Mesodermal cell (in vitro differentiated cells): ENCODE measurements around the gene NXPH4.

Experiments
- H3K27ac ChIP-seq: 2 replicates; pipeline ENCODE4 v1.7.0; 2013; ENCODE audit warnings: mild to moderate bottlenecking, low read depth, low read length, moderate library complexity; ENCODE audit not compliant: severe bottlenecking
- H3K36me3 ChIP-seq: 2 replicates; pipeline ENCODE4 v1.7.1; 2013; ENCODE audit warnings: mild to moderate bottlenecking, low read length, moderate library complexity; ENCODE audit not compliant: control insufficient read depth, insufficient read depth
- H3K4me1 ChIP-seq: one replicate; pipeline ENCODE4 v1.7.1; 2013; ENCODE audit warnings: mild to moderate bottlenecking, low read length; ENCODE audit not compliant: insufficient read depth, control insufficient read depth, poor library complexity, severe bottlenecking
- H3K4me3 ChIP-seq: 2 replicates; pipeline ENCODE4 v1.7.0; 2013; ENCODE audit warnings: low read length, control low read depth, mild to moderate bottlenecking; ENCODE audit not compliant: insufficient read depth, poor library complexity, severe bottlenecking; ENCODE audit errors: extremely low read depth
- H3K9me3 ChIP-seq: 2 replicates; pipeline ENCODE4 v1.7.1; 2013; ENCODE audit warnings: mild to moderate bottlenecking, low read length, moderate library complexity; ENCODE audit not compliant: control insufficient read depth
- WGBS, 2 experiments: methylation state at CpG; one replicate each; pipeline ENCODE4 v1.1.5; 2013; ENCODE audit warnings: missing lambda C conversion rate in 2 of 2; ENCODE audit not compliant: insufficient coverage in 2 of 2; 5-methylcytosine and 5-hydroxymethylcytosine counted together

Gene NXPH4

GRCh38 chr12:57194253-57194652 is 22.3 kb upstream of the NXPH4 start:
- peaks cover 98% of the 10 kb centered on the region for H3K36me3 ChIP-seq
- H3K9me3 ChIP-seq = no peaks in the 10 kb centered on the region
- no peak overlapping the region for H3K27ac ChIP-seq
- H3K4me3 ChIP-seq = no peak overlapping the region
- WGBS, 2 experiments = 94 to 96% methylated on average over 11 to 15 of the region's 18 CpGs
- no peaks in the 10 kb centered on the region for H3K4me1 ChIP-seq

GRCh38 chr12:57195186-57195585 is 21.4 kb upstream of the NXPH4 start:
- Histone ChIP-seq H3K9me3 (no peaks in the 10 kb centered on the region), H3K36me3 (peaks cover 98% of the 10 kb centered on the region), H3K27ac (no peak overlapping the region), H3K4me3 (no peak overlapping the region), H3K4me1 (no peaks in the 10 kb centered on the region)
- 96% methylated on average over 12 to 19 of the region's 19 CpGs for WGBS, 2 experiments

GRCh38 chr12:57195611-57196371 is 20.8 kb upstream of the NXPH4 start:
- H3K9me3 ChIP-seq = no peaks in the 10 kb centered on the region
- whole genome bisulfite sequencing, 2 experiments = 92 to 93% methylated on average over 27 to 32 of the region's 34 CpGs
- no peak overlapping the region for H3K27ac ChIP-seq
- peaks cover 97% of the 10 kb centered on the region for H3K36me3 ChIP-seq
- H3K4me3 ChIP-seq = no peak overlapping the region
- H3K4me1 ChIP-seq = no peaks in the 10 kb centered on the region

- no peaks in the 10 kb centered on the region for H3K4me1 ChIP-seq
- 92 to 98% methylated on average over 4 of the region's 4 CpGs for WGBS, 2 experiments
- H3K4me3 ChIP-seq = no peak overlapping the region
- H3K36me3 ChIP-seq = peaks cover 97% of the 10 kb centered on the region
- H3K27ac ChIP-seq = no peak overlapping the region
- H3K9me3 ChIP-seq = no peaks in the 10 kb centered on the region
Observed at GRCh38 chr12:57196439-57196838, 20.2 kb upstream of the NXPH4 start.

- Histone ChIP-seq H3K36me3 (peaks cover 97% of the 10 kb centered on the region), H3K4me1 (no peaks in the 10 kb centered on the region), H3K4me3 (no peak overlapping the region), H3K9me3 (no peaks in the 10 kb centered on the region), H3K27ac (no peak overlapping the region)
- WGBS, 2 experiments = 95 to 98% methylated on average over 16 to 21 of the region's 22 CpGs
Observed at GRCh38 chr12:57196956-57197355, 19.6 kb upstream of the NXPH4 start.

- no peak overlapping the region for H3K27ac ChIP-seq
- H3K4me1 ChIP-seq = no peaks in the 10 kb centered on the region
- peaks cover 94% of the 10 kb centered on the region for H3K36me3 ChIP-seq
- H3K9me3 ChIP-seq = no peaks in the 10 kb centered on the region
- 98 to 99% methylated on average over 17 of the region's 17 CpGs for WGBS, 2 experiments
- H3K4me3 ChIP-seq = no peak overlapping the region
Observed at GRCh38 chr12:57198329-57198728, 18.3 kb upstream of the NXPH4 start.

DNA sequence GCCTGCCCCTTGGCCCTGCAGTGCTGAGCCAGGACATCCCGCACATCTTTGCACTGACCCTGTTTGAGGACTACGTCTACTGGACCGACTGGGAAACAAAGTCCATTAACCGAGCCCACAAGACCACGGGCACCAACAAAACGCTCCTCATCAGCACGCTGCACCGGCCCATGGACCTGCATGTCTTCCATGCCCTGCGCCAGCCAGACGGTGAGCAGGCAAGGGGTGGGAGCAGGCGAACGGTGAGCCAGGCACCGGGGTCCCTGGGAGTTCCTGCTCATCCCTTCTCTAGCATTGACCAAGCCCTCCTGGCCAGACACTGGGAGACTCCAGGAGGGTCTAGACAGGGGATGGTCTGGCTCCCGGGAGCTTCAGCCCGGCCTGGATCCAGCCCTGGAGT is 17.4 kb upstream of the NXPH4 start:
- H3K36me3 ChIP-seq = peaks cover 94% of the 10 kb centered on the region
- 86 to 89% methylated on average over 12 to 15 of the region's 15 CpGs for WGBS, 2 experiments
- H3K9me3 ChIP-seq = no peaks in the 10 kb centered on the region

DNA sequence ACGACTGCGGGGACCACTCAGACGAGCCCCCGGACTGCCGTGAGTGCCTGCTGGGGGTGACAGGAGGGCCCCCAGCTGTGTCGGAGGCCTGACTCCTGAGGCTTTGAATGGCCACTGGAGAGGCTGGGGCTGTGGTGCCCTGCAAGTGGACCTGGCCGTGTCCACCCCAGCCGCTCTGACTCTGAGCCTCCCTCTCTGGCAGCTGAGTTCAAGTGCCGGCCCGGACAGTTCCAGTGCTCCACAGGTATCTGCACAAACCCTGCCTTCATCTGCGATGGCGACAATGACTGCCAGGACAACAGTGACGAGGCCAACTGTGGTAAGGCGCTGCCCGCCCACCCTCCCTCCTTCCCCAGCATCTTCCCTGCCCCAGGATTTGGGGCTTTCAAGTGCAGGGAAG is 16.1 kb upstream of the NXPH4 start:
- Histone ChIP-seq H3K4me3 (no peak overlapping the region), H3K27ac (no peak overlapping the region), H3K4me1 (no peaks in the 10 kb centered on the region), H3K36me3 (peaks cover 94% of the 10 kb centered on the region), H3K9me3 (no peaks in the 10 kb centered on the region)
- WGBS, 2 experiments = 95 to 97% methylated on average over 11 to 14 of the region's 15 CpGs

More for the DNA sequence above, 17.4 kb upstream of the NXPH4 start:
- H3K4me1 ChIP-seq = no peaks in the 10 kb centered on the region
- H3K4me3 ChIP-seq = no peak overlapping the region
- H3K27ac ChIP-seq = no peak overlapping the region

DNA sequence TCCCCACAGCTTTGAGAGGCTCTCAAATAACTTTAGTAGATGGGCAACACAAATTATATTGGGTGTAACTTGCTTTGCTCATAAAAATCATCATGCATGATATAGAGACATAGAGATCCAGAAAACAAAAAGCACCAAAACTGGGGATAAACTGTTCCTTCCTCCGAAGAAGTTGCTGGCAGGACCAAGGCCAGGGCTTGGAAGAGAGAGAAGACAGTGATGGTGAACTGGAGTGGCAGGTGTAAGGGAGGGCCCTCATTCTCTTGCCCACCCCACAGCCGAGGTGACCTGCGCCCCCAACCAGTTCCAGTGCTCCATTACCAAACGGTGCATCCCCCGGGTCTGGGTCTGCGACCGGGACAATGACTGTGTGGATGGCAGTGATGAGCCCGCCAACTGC is 15.4 kb upstream of the NXPH4 start:
- Histone ChIP-seq H3K4me3 (no peak overlapping the region), H3K9me3 (no peaks in the 10 kb centered on the region), H3K4me1 (no peaks in the 10 kb centered on the region), H3K27ac (no peak overlapping the region), H3K36me3 (peaks cover 94% of the 10 kb centered on the region)
- WGBS, 2 experiments = 96% methylated on average over 7 to 8 of the region's 8 CpGs

GRCh38 chr12:57201631-57202030 is 15.0 kb upstream of the NXPH4 start:
- H3K4me1 ChIP-seq = no peaks in the 10 kb centered on the region
- no peak overlapping the region for H3K27ac ChIP-seq
- peaks cover 95% of the 10 kb centered on the region for H3K36me3 ChIP-seq
- WGBS, 2 experiments = 94% methylated on average over 13 to 16 of the region's 16 CpGs
- no peaks in the 10 kb centered on the region for H3K9me3 ChIP-seq
- H3K4me3 ChIP-seq = no peak overlapping the region

DNA sequence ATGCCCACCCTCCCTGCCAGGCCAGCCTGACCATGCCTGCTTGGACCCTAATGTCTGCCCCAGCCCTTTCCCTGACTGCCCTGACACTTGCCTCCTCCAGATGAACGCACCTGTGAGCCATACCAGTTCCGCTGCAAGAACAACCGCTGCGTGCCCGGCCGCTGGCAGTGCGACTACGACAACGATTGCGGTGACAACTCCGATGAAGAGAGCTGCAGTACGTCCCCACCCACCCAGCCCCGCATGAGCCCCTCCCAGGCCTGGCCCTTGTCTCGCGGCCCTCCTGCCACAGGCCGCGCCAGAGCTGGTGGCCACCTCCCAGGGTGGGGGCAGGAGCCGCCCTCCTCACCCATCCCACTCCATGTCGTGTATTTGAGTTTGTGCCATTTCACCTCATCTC is 14.3 kb upstream of the NXPH4 start:
- H3K27ac ChIP-seq = no peak overlapping the region
- WGBS, 2 experiments = 95% methylated on average over 16 to 18 of the region's 19 CpGs
- no peak overlapping the region for H3K4me3 ChIP-seq
- no peaks in the 10 kb centered on the region for H3K9me3 ChIP-seq
- H3K36me3 ChIP-seq = peaks cover 92% of the 10 kb centered on the region
- H3K4me1 ChIP-seq = no peaks in the 10 kb centered on the region
